Measurements from ENCODE around the gene IFRD1. TPM values are rescaled to one million over a fixed set of nuclear protein-coding genes. Genes with fewer than 3 reads are reported as not detected.

Gene IFRD1
- total RNA-seq, 1 experiment from 2014 or later: 67.8 TPM

DNA sequence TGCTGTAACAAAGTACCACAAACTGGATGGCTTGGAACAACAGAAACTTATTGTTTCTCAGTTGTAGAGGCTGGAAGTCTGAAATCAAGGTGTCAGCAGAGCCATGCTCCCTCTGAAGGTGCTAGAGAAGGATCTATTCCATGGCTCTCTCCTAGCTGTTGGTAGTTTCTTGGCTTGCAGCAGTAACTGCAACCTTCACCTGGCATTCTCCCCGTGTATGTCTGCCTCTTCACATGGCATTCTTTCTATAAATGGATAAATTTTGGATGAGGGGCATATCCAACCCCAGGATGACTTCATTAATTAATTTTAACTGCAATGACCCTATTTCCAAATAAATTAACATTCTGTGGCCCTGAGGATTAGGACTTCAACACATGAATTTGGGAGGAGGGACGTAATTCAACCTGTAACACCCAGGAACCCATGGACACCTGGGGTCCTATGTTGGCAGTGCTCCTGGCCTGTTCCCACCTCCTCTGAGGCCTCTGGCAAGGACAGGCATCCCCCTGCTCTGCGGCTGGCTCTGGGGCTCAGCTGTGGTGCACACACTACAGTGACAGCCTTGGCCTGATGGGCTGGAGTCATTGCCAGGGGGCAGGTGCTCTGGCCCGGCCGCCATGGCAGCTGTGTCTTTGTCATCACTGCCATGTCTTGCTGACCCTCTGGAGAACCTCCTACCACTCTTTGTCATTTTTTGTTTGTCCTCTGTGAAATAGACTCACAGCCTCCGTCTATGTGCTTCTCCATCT is 61.4 kb downstream of the IFRD1 start:
- H2BK120ac ChIP-seq (ENCODE audit: low read depth, low read length, poor library complexity, severe bottlenecking): no peak overlapping the region
- H2BK15ac ChIP-seq (ENCODE audit: low read depth, low read length): no peak overlapping the region
- H3K27ac ChIP-seq (ENCODE audit: insufficient read length, low read depth, low read length): no peak overlapping the region
- H2AK5ac ChIP-seq (ENCODE audit: insufficient read length, low read length): no peak overlapping the region
- H3K79me1 ChIP-seq (ENCODE audit: insufficient read depth, low read depth, low read length, poor library complexity, severe bottlenecking): no peaks in the 10 kb centered on the region
- no peak overlapping the region for H3T11ph ChIP-seq (ENCODE audit: low read length)
- no peaks in the 10 kb centered on the region for H3K36me3 Mint-ChIP-seq (ENCODE audit: insufficient read depth in 1 of 3, low read depth in 3 of 3)
- no peaks in the 10 kb centered on the region for H3K4me1 ChIP-seq (ENCODE audit: insufficient read depth, low read length)
- H3K18ac ChIP-seq (ENCODE audit: insufficient read length, low read depth, low read length): no peak overlapping the region
- no peak overlapping the region for H3K9ac ChIP-seq (ENCODE audit: extremely low read depth, insufficient read length, low read length)
- no peaks in the 10 kb centered on the region for H4K20me1 ChIP-seq (ENCODE audit: control insufficient read depth, insufficient read depth, insufficient read length)
- H3K27me3 ChIP-seq (ENCODE audit: insufficient read depth, low read length): no peaks in the 10 kb centered on the region
- H3K56ac ChIP-seq (ENCODE audit: insufficient read length, low read depth, low read length): no peak overlapping the region
- no peaks in the 10 kb centered on the region for H3K23me2 ChIP-seq (ENCODE audit: insufficient read length, low read depth, low read length, poor library complexity, severe bottlenecking)
- peaks cover 1% of the 10 kb centered on the region for H3K27me3 Mint-ChIP-seq (ENCODE audit: low read depth)
- no peak overlapping the region for H3K4me2 ChIP-seq (ENCODE audit: insufficient read depth, insufficient read length, low read length)
- no peak overlapping the region for H4K8ac ChIP-seq (replicated peaks; ENCODE audit: insufficient read length, low read depth, low read length)
- no peak overlapping the region for H4K5ac ChIP-seq (ENCODE audit: insufficient read length, low read depth, low read length)
- no peak overlapping the region for H3K4me3 Mint-ChIP-seq
- no peak overlapping the region for H2BK12ac ChIP-seq (ENCODE audit: insufficient read length, low read depth, low read length)
- no peaks in the 10 kb centered on the region; a peak in 1 of 5 replicates for H3K9me3 Mint-ChIP-seq
- no peak overlapping the region for H3K27ac Mint-ChIP-seq
- H3K4me1 Mint-ChIP-seq: peaks cover 1 to 2% of the 10 kb centered on the region in 2 experiments; a peak in 3 of 4 replicates
- no peak overlapping the region for H2BK20ac ChIP-seq (ENCODE audit: low read depth, low read length, poor library complexity, severe bottlenecking)
- no peak overlapping the region for H3K14ac ChIP-seq (ENCODE audit: insufficient read depth, low read length)
- TF ChIP-seq, protein P1, sequence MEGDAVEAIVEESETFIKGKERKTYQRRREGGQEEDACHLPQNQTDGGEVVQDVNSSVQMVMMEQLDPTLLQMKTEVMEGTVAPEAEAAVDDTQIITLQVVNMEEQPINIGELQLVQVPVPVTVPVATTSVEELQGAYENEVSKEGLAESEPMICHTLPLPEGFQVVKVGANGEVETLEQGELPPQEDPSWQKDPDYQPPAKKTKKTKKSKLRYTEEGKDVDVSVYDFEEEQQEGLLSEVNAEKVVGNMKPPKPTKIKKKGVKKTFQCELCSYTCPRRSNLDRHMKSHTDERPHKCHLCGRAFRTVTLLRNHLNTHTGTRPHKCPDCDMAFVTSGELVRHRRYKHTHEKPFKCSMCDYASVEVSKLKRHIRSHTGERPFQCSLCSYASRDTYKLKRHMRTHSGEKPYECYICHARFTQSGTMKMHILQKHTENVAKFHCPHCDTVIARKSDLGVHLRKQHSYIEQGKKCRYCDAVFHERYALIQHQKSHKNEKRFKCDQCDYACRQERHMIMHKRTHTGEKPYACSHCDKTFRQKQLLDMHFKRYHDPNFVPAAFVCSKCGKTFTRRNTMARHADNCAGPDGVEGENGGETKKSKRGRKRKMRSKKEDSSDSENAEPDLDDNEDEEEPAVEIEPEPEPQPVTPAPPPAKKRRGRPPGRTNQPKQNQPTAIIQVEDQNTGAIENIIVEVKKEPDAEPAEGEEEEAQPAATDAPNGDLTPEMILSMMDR (conservative IDR thresholded peaks at IDR 0.05): no peak
- DNase-seq: no peak
- H3K4ac ChIP-seq (ENCODE audit: low read depth, low read length): no peak overlapping the region
- H3K23ac ChIP-seq (ENCODE audit: insufficient read length, low read depth, low read length): no peak overlapping the region
- no peaks in the 10 kb centered on the region for H3K79me2 ChIP-seq (ENCODE audit: insufficient read depth, low read length)
- no peaks in the 10 kb centered on the region for H3K9me3 ChIP-seq (ENCODE audit: control insufficient read depth, low read depth, low read length)
- no peak overlapping the region for H2AFZ ChIP-seq (ENCODE audit: low read length)
- no peak overlapping the region for H4K91ac ChIP-seq (ENCODE audit: insufficient read length, low read depth, low read length)
- no peak overlapping the region for H2BK5ac ChIP-seq (ENCODE audit: insufficient read length, low read length)
- WGBS (ENCODE audit: extremely low coverage, insufficient read length, low lambda C conversion rate): no CpG with 5 or more reads among the region's 6 CpGs
